ENCODE data around the gene RNF224.
A peak's percentile ranks its signal among the peaks of the same experiment; 100 is the strongest.

The RNF224 gene

GRCh38 chr9:137188490-137189296, 38.6 kb upstream of the RNF224 start, which contains the start of the genes ANAPC2 and SSNA1:
TSS of gene ANAPC2 (minus strand) at chr9:137188560. CDS start at chr9:137188532, 28 bp downstream.
TSS of gene SSNA1 (plus strand) at chr9:137188676. CDS start at chr9:137188727, 51 bp downstream.
- peak within 1 kb of the TSS; percentile 67 for H3K4me3 ChIP-seq (ENCODE audit: low read depth, low read length)
- DNase-seq (ENCODE audit: low read depth): peak; percentile 96
- TF ChIP-seq CTCF (conservative IDR thresholded peaks at IDR 0.05; ENCODE audit: low read depth, low read length): peak; percentile 59

- peak overlapping the region; percentile 67 for H3K4me3 ChIP-seq (ENCODE audit: low read depth, low read length)
- no peak for DNase-seq (ENCODE audit: low read depth)
- no peak for TF ChIP-seq CTCF (conservative IDR thresholded peaks at IDR 0.05; ENCODE audit: low read depth, low read length)
These were observed 37.7 kb upstream of the RNF224 start for GRCh38 chr9:137189297-137190295.

- TF ChIP-seq CTCF (conservative IDR thresholded peaks at IDR 0.05; ENCODE audit: low read depth, low read length): no peak
- no peak overlapping the region for H3K4me3 ChIP-seq (ENCODE audit: low read depth, low read length)
- no peak for DNase-seq (ENCODE audit: low read depth)
These were observed 36.9 kb upstream of the RNF224 start for GRCh38 chr9:137190315-137190856.

GRCh38 chr9:137191245-137191644, 36.1 kb upstream of the RNF224 start:
- DNase-seq (ENCODE audit: low read depth): no peak
- TF ChIP-seq CTCF (conservative IDR thresholded peaks at IDR 0.05; ENCODE audit: low read depth, low read length): no peak
- H3K4me3 ChIP-seq (ENCODE audit: low read depth, low read length): no peak overlapping the region

GRCh38 chr9:137191691-137192447, 35.4 kb upstream of the RNF224 start:
- H3K4me3 ChIP-seq (ENCODE audit: low read depth, low read length): no peak overlapping the region
- DNase-seq (ENCODE audit: low read depth): no peak
- no peak for TF ChIP-seq CTCF (conservative IDR thresholded peaks at IDR 0.05; ENCODE audit: low read depth, low read length)

GRCh38 chr9:137192448-137192780, 34.9 kb upstream of the RNF224 start:
- no peak for DNase-seq (ENCODE audit: low read depth)
- H3K4me3 ChIP-seq (ENCODE audit: low read depth, low read length): no peak overlapping the region
- TF ChIP-seq CTCF (conservative IDR thresholded peaks at IDR 0.05; ENCODE audit: low read depth, low read length): no peak
